ENCODE results near the gene RFX5.
"Not testable (repeated sequence)": the region's sequence is repeated elsewhere in the genome, so short reads cannot be mapped to it uniquely, and the experiment has no call there.

The RFX5 gene

GRCh38 chr1:151361883-151362282 lies 14.8 kb upstream of the RFX5 start:
- DNase-seq: no peak

- no peak for DNase-seq
Observed at GRCh38 chr1:151356696-151357095, 9.6 kb upstream of the RFX5 start.

- no peak for DNase-seq
Observed at GRCh38 chr1:151352021-151352718, 5.1 kb upstream of the RFX5 start.

GRCh38 chr1:151350323-151350722 lies 3.3 kb upstream of the RFX5 start:
- DNase-seq: not testable (repeated sequence)

- DNase-seq: no peak
Observed at GRCh38 chr1:151347523-151348246, 633 bp upstream of the RFX5 start.

- no peak for DNase-seq
Observed at GRCh38 chr1:151346082-151346768, 827 bp downstream of the RFX5 start.

GRCh38 chr1:151344291-151344690 lies 2.8 kb downstream of the RFX5 start:
- no peak for DNase-seq

GRCh38 chr1:151343587-151343986 lies 3.5 kb downstream of the RFX5 start:
- no peak for DNase-seq

- DNase-seq: no peak
Observed at GRCh38 chr1:151342569-151342968, 4.5 kb downstream of the RFX5 start.

- DNase-seq: no peak
Observed at GRCh38 chr1:151342021-151342420, 5.0 kb downstream of the RFX5 start.

GRCh38 chr1:151340870-151341754 lies 5.9 kb downstream of the RFX5 start:
- DNase-seq: peak; percentile 80

- no peak for DNase-seq
Observed at GRCh38 chr1:151336556-151336955, 10.5 kb downstream of the RFX5 start.

- DNase-seq: no peak
Observed at GRCh38 chr1:151334822-151335221, 12.2 kb downstream of the RFX5 start.

- DNase-seq: peak; percentile 21
Observed at GRCh38 chr1:151327903-151328674, 19.0 kb downstream of the RFX5 start.

- DNase-seq: peak; percentile 99
Observed at GRCh38 chr1:151327223-151327902, 19.7 kb downstream of the RFX5 start, which contains the start of gene PI4KB. PI4KB (minus strand) TSS chr1:151327416; CDS start chr1:151316481, 10,935 bp downstream.

- peak; percentile 28 for DNase-seq
Observed at GRCh38 chr1:151326619-151327222, 20.3 kb downstream of the RFX5 start.

- DNase-seq: no peak
Observed at GRCh38 chr1:151325646-151326429, 21.2 kb downstream of the RFX5 start.

- no peak for DNase-seq
Observed at GRCh38 chr1:151325231-151325630, 21.8 kb downstream of the RFX5 start.

- DNase-seq: no peak
Observed at GRCh38 chr1:151324390-151324930, 22.6 kb downstream of the RFX5 start.

- DNase-seq: no peak
Observed at GRCh38 chr1:151318975-151319374, 28.1 kb downstream of the RFX5 start.
